D721Med (cell line): Measurements from ENCODE around the gene NDOR1.

Experiments
- DNase-seq: peaks from one replicate; pipeline ENCODE4 v3.0.0; 2011; ENCODE audit warnings: low spot score; ENCODE audit not compliant: insufficient read length
- FAIRE-seq: peaks from 2 replicates; lab custom pipeline; 2011; peaks lifted over from hg19 to GRCh38; lab: Jason Lieb, UNC
- CTCF ChIP-seq: IDR thresholded peaks from 2 replicates; pipeline ENCODE4 v1.5.1; 2012; ENCODE audit warnings: mild to moderate bottlenecking, control low read depth; ENCODE audit not compliant: insufficient read depth; ENCODE audit errors: missing control alignments

NDOR1 gene

GRCh38 chr9:137215196-137215986 lies 9.9 kb downstream of the NDOR1 start:
- no peak for TF ChIP-seq CTCF
- DNase-seq (no peak), FAIRE-seq (no peak)

- no peak for DNase-seq
- no peak for TF ChIP-seq CTCF
- FAIRE-seq = no peak
Observed at GRCh38 chr9:137216188-137216965, 10.9 kb downstream of the NDOR1 start.

GRCh38 chr9:137217276-137218211 lies 12.0 kb downstream of the NDOR1 start:
- no peak for FAIRE-seq
- no peak for TF ChIP-seq CTCF
- DNase-seq = no peak

- DNase-seq (no peak), FAIRE-seq (no peak)
- no peak for TF ChIP-seq CTCF
Observed at GRCh38 chr9:137218212-137218753, 12.8 kb downstream of the NDOR1 start.

- TF ChIP-seq CTCF = no peak
- no peak for FAIRE-seq
Observed at GRCh38 chr9:137218754-137219271, 13.3 kb downstream of the NDOR1 start.

GRCh38 chr9:137219757-137220316 lies 14.3 kb downstream of the NDOR1 start:
- no peak for TF ChIP-seq CTCF
- DNase-seq (no peak), FAIRE-seq (no peak)

More at GRCh38 chr9:137218754-137219271, 13.3 kb downstream of the NDOR1 start:
- DNase-seq = no peak
